ENCODE data around the gene PALD1. TPM values are rescaled to one million over a fixed set of nuclear protein-coding genes. Genes with fewer than 3 reads are reported as not detected.

Gene PALD1
- total and polyA plus RNA-seq, 9 of the 15 experiments (the other 6 are each of a cell fraction or from before 2014, with no cell fraction given), result 0.03 to 0.29 (median 0.09) TPM; not detected in 2

DNA sequence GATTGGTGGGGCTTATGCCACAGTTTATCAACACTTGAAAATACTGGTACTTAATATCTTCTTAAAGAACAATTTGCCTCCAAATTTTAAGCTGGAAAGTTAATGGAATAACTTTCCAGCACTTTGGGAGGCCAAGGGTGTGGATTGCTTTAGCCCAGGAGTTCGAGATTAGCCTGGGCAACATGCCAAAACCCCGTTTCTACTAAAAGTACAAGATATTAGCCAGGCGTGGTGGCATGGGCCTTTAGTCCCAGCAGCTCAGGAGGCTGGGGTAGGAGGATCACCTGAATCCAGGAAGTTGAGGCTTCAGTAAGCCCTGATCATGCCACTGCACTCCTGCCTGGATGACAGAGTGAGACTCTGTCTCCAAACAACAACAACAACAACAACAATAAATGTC lies 68.0 kb downstream of the PALD1 start:
- Histone ChIP-seq H2AFZ (ENCODE audit: low read depth, low read length) (no peak overlapping the region), H4K20me1 (replicated peaks; ENCODE audit: control insufficient read depth, insufficient read depth, low read length) (0 out of 2 replicates have a peak, but pooled peaks cover 5% of the 10 kb centered on the region), H3K4me3 (no peak overlapping the region), H3K27ac (ENCODE audit: extremely low read depth, low read depth, low read length) (no peak overlapping the region), H3K4me2 (ENCODE audit: insufficient read depth, low read length) (no peak overlapping the region), H3K27me3 (ENCODE audit: control insufficient read depth in 2 of 2, insufficient read depth in 2 of 2, low read length in 2 of 2) (peaks cover 0 to 8% of the 10 kb centered on the region in 2 experiments; a peak in 1 of 5 replicates), H3K4me1 (replicated peaks in 1 of 2; ENCODE audit: control insufficient read depth in 2 of 2, insufficient read depth in 2 of 2, low read length in 2 of 2) (peaks cover 8 to 18% of the 10 kb centered on the region in 2 experiments), H3K79me2 (ENCODE audit: control insufficient read depth, insufficient read depth, low read length) (no peaks in the 10 kb centered on the region), H3K9me3 (replicated peaks; ENCODE audit: control insufficient read depth, insufficient read depth, low read depth, low read length) (no peaks in the 10 kb centered on the region), H3K9me1 (ENCODE audit: control insufficient read depth, insufficient read depth, low read length) (no peaks in the 10 kb centered on the region), H3K36me3 (ENCODE audit: control insufficient read depth, insufficient read depth, low read length) (no peaks in the 10 kb centered on the region), H3K9ac (ENCODE audit: insufficient read depth in 1 of 2, low read depth in 2 of 2, low read length in 2 of 2) (no peak overlapping the region)
- DNase-seq (ENCODE audit: extremely low read depth in 1 of 4, low spot score in 3 of 4) (peak in 1 of 4 experiments; percentile 36), ATAC-seq (no peak), FAIRE-seq (no peak)
- no TSS peak for BruUV-seq (replicated peaks)
- ChIA-PET POLR2A (no interaction called here), CTCF (ENCODE audit: low intra/inter-chr PET ratio) (interaction anchor here (0.9 kb wide), 1 partner anchor 10 kb away, joined by 4 read pairs; no protein-coding TSS in a partner anchor)
- 4% methylated on average over 3 of the region's 3 CpGs for WGBS (ENCODE audit: insufficient coverage, low coverage, missing lambda C conversion rate)
- intact Hi-C loops (cut with micrococcal nuclease) (loop anchor here (10.0 kb wide), 1 partner anchor 658 kb away; no protein-coding TSS in a partner anchor), in situ Hi-C loops (cut with MboI) (loop anchor here (5.0 kb wide), 1 partner anchor 336 kb away; no protein-coding TSS in a partner anchor)
- TF ChIP-seq HDAC3 (IDR thresholded peaks at IDR 0.05; ENCODE audit: borderline replicate concordance, partially characterized antibody) (no peak), MEF2A (IDR thresholded peaks at IDR 0.05; ENCODE audit: control insufficient read depth, low read depth, low read length) (no peak), NFIC (IDR thresholded peaks at IDR 0.05) (peak; percentile 85)

DNA sequence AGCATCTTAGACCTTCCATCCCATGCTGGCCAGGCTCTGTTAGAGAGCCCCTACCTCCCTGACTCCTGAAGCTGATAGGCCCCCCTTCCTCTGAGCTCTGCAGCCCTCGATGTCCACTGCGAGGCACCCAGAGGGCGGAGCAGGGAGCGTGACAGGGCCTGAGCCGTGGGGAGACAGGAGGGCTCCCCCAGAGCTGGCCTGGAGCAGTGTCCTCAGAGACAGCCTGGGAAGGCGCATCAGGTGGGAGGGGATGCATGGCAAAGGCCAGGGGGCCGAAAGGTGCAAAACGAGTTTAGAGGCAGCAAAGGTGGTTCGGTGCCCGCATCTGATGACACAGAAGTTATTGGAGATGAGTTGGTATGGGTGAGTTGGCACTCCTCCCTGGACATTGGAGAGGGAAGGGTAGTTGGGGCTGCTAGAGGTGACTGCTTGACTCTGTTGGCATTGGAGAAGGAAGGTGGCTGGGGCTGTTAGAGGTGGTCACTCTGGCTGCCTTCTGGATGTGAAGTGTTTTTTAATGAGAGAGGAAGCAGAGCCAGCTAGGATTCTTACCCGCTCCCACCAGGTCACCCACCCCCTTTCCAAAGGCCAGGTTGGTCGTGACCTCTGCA lies 70.9 kb downstream of the PALD1 start:
- BruUV-seq (replicated peaks), result no TSS peak
- POLR2A ChIA-PET, result interaction anchor here (0.5 to 1.5 kb wide), 4 partner anchors 10 to 514 kb away, joined by 3 to 6 read pairs (median 3); no protein-coding TSS in a partner anchor

More for the DNA sequence above, 70.9 kb downstream of the PALD1 start:
- H3K4me3 ChIP-seq, result no peak overlapping the region
- H4K20me1 ChIP-seq (replicated peaks; ENCODE audit: control insufficient read depth, insufficient read depth, low read length), result 0 out of 2 replicates have a peak, but pooled peaks cover 5% of the 10 kb centered on the region
- H3K27me3 ChIP-seq (ENCODE audit: control insufficient read depth in 2 of 2, insufficient read depth in 2 of 2, low read length in 2 of 2), result peaks cover 0 to 1% of the 10 kb centered on the region in 2 experiments; a peak in 1 of 5 replicates
- no peaks in the 10 kb centered on the region for H3K79me2 ChIP-seq (ENCODE audit: control insufficient read depth, insufficient read depth, low read length)
- H3K4me2 ChIP-seq (ENCODE audit: insufficient read depth, low read length), result no peak overlapping the region
- intact Hi-C loops (cut with micrococcal nuclease), result loop anchor here (10.0 kb wide), 1 partner anchor 655 kb away; no protein-coding TSS in a partner anchor
- H3K36me3 ChIP-seq (ENCODE audit: control insufficient read depth, insufficient read depth, low read length), result no peaks in the 10 kb centered on the region
- peaks cover 8 to 13% of the 10 kb centered on the region in 2 experiments for H3K4me1 ChIP-seq (replicated peaks in 1 of 2; ENCODE audit: control insufficient read depth in 2 of 2, insufficient read depth in 2 of 2, low read length in 2 of 2)
- in situ Hi-C loops (cut with MboI), result loop anchor here (5.0 kb wide), 1 partner anchor 333 kb away; no protein-coding TSS in a partner anchor
- TF ChIP-seq ELF2 (CRISPR knock-in tag; IDR thresholded peaks at IDR 0.05), result 0 out of 2 replicates have a peak, but pooled peaks have one; percentile 10
- 0 out of 2 replicates have a peak, but pooled peaks have one; percentile 9 for TF ChIP-seq CTBP1 (IDR thresholded peaks at IDR 0.05; ENCODE audit: borderline replicate concordance)
- TF ChIP-seq, protein P1, sequence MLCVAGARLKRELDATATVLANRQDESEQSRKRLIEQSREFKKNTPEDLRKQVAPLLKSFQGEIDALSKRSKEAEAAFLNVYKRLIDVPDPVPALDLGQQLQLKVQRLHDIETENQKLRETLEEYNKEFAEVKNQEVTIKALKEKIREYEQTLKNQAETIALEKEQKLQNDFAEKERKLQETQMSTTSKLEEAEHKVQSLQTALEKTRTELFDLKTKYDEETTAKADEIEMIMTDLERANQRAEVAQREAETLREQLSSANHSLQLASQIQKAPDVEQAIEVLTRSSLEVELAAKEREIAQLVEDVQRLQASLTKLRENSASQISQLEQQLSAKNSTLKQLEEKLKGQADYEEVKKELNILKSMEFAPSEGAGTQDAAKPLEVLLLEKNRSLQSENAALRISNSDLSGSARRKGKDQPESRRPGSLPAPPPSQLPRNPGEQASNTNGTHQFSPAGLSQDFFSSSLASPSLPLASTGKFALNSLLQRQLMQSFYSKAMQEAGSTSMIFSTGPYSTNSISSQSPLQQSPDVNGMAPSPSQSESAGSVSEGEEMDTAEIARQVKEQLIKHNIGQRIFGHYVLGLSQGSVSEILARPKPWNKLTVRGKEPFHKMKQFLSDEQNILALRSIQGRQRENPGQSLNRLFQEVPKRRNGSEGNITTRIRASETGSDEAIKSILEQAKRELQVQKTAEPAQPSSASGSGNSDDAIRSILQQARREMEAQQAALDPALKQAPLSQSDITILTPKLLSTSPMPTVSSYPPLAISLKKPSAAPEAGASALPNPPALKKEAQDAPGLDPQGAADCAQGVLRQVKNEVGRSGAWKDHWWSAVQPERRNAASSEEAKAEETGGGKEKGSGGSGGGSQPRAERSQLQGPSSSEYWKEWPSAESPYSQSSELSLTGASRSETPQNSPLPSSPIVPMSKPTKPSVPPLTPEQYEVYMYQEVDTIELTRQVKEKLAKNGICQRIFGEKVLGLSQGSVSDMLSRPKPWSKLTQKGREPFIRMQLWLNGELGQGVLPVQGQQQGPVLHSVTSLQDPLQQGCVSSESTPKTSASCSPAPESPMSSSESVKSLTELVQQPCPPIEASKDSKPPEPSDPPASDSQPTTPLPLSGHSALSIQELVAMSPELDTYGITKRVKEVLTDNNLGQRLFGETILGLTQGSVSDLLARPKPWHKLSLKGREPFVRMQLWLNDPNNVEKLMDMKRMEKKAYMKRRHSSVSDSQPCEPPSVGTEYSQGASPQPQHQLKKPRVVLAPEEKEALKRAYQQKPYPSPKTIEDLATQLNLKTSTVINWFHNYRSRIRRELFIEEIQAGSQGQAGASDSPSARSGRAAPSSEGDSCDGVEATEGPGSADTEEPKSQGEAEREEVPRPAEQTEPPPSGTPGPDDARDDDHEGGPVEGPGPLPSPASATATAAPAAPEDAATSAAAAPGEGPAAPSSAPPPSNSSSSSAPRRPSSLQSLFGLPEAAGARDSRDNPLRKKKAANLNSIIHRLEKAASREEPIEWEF (CRISPR knock-in tag; IDR thresholded peaks at IDR 0.05), result no peak
- H3K9ac ChIP-seq (ENCODE audit: insufficient read depth in 1 of 2, low read depth in 2 of 2, low read length in 2 of 2), result no peak overlapping the region
- CTCF ChIA-PET (ENCODE audit: low intra/inter-chr PET ratio), result interaction anchor here (0.5 to 3.1 kb wide), 5 partner anchors 122 to 330 kb away, joined by 3 to 43 read pairs (median 10); no protein-coding TSS in a partner anchor
- no peak for FAIRE-seq
- 61% methylated on average over 12 of the region's 12 CpGs for WGBS (ENCODE audit: insufficient coverage, low coverage, missing lambda C conversion rate)
- no peak for DNase-seq (ENCODE audit: extremely low read depth in 1 of 4, low spot score in 3 of 4)
- H3K9me1 ChIP-seq (ENCODE audit: control insufficient read depth, insufficient read depth, low read length), result no peaks in the 10 kb centered on the region
- no peak overlapping the region for H3K27ac ChIP-seq (ENCODE audit: extremely low read depth, low read depth, low read length)
- ATAC-seq, result peak; percentile 52
- H3K9me3 ChIP-seq (replicated peaks; ENCODE audit: control insufficient read depth, insufficient read depth, low read depth, low read length), result no peaks in the 10 kb centered on the region
- H2AFZ ChIP-seq (ENCODE audit: low read depth, low read length), result no peak overlapping the region
